ENCODE results near the gene AP3D1.
"Not testable (repeated sequence)": the region's sequence is repeated elsewhere in the genome, so short reads cannot be mapped to it uniquely, and the experiment has no call there.

AP3D1 gene

DNA sequence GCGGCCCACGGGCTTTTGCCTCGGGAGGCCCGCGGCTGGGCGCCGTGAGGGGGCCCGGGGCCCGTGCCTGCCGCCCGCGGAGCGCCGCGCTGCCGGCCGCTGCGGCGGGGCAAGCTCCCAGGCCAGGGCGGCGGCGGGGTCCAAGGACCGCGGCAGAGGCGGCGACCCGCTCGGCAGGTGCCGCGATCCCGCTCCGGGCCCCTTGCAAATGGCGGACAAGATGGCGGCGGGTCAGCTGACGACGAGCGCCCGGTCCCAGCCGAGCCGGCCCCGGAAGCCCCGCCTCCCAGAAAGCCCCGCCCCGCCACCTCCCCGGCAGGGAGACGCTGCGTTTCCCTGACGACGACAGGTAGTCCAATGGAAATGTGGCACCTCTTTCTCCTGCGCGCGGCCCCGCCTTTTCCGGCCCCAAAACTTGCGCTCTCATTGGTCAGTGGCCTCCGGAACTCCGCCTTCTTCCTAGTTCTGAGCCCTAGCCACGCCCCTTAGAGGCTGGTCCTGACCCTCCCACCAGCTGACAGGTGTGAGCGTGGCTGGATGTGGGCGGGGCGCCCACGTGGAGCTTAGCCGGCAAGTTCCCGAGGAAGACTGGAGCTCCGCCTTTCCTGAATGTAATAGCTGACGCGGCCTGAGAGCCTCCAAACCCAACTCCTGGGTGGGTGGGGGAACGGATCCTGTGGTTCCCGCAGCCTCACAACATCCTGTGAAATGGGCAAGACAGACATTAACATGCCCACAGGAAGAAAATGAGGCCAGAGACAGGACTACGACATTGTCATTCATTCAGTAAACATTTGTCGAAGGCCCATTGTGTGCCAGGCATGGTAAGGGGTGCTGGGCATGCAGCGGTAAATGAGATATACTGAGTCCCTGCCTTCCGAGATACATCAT, at the start of gene AP3D1:
TSS of gene AP3D1 (minus strand) at position 228 of the 891 bp plus-strand sequence. CDS start 232 bp downstream, outside the sequence.
- peak; percentile 99 for DNase-seq

DNA sequence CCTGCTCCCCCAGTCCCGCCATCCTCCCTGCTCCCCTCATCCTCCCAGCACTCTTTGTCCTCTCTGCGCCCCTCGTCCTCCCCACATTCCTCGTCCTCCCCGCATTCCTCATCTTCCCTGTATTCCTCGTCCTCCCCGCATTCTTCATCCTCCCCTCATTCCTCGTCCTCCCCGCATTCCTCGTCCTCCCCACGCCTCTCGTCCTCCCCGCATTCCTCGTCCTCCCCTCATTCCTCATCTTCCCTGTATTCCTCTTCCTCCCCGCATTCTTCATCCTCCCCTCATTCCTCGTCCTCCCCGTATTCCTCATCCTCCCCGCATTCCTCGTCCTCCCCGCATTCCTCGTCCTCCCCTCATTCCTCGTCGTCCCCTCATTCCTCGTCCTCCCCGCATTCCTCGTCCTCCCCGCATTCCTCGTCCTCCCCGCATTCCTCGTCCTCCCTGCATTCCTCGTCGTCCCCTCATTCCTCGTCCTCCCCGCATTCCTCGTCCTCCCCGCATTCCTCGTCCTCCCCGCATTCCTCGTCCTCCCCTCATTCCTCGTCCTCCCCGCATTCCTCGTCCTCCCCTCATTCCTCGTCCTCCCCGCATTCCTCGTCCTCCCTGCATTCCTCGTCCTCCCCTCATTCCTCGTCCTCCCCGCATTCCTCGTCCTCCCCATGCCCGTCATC, 49.4 kb upstream of the AP3D1 start:
- not testable (repeated sequence) for DNase-seq

DNA sequence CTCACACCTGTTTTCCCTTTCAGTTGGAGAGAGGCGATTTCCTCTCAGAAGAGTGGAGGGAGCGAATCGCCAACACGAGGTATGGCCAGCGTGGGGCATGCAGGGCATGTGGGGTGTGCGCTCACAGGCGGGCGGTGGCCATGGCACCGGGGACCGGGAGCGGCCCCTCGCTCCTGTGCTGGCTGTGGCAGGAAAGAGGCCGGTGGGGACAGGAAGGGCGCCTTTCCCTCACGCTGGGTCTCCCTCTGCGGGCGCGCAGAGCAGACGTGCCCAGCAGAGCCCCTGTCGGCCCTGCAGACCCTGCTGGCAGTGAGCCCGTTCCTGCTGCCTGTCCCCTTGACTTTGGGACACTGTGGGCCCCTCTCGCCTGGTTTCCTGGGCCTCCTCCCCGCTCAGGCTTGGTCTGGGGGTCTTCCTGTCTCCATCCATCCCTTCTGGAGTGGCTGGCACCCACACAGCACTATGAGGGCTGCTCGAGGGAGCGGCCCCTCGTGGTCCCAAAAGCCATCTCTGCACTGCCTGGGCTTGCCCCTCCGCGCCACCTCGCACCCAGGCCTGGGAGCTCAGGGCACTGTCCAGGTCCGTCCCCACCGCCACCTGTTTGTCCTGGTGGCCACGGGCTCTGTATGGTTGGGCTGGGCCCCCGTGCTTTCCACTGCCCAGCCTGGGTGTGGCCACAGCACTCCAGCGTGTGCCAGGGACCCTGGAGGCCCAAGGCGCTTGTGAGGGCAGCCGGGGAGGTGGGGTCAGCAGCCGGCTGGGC, 48.7 kb upstream of the AP3D1 start:
- no peak for DNase-seq

DNA sequence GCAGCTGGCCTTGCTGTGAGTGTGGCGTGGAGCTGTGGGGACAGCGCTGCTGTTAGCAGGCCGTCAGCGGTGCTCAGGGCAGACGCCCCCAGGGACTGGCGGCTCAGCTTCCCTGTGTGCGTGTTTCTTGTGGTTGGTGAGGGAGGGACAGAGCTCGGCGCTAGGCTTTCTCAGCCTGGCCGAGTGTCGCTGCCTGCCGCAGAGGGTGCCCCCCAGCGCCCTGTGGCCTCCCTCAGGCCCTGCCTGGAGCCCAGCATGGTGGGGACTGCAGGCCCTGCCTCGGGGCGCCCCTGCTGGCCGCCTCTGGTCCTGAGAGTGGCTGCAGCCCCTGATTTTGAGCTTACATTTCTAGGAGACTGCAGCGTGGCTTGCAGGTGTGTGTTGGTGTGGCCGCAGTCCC, 47.8 kb upstream of the AP3D1 start:
- no peak for DNase-seq

DNA sequence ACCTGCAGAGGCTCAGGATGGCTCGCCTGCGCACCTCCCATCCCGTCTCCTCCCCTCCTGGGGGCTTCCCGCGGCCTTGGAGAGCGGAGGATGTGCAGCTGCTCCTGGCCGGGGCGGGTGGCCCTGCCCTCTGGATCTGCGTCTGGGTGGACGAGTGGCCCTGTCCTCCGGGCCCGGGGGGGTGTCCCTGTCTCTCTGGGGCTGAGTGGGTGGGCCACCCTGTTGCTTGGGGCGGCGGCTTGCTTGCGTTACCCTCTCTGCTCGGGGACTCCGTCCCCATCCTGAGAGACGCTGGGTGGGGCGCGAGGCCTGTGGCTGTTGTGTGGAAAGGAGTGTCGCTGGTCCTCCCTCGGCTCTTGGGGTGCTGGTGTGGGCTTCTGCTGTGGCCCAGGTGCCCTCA, 47.0 kb upstream of the AP3D1 start:
- no peak for DNase-seq

DNA sequence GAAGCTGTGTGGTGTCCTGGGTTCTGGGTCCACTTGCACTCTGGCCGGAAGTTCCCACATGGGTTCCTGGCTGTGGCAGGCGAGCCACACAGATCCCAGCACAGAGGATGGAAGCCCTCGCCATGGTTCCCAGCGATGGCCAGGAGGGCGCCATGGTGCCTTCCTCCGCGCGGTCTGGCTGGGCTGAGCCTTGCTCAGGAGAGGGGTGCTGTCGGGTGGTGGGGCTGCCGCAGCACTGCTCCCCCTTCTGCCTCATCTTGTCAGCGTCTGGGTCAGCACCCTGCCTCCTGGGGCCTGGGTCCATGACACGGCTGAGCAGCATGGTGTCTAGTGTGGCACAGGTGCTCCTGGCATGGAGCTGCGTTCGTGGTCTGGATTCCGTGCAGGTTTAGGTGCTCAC, 45.9 kb upstream of the AP3D1 start:
- DNase-seq, result no peak

DNA sequence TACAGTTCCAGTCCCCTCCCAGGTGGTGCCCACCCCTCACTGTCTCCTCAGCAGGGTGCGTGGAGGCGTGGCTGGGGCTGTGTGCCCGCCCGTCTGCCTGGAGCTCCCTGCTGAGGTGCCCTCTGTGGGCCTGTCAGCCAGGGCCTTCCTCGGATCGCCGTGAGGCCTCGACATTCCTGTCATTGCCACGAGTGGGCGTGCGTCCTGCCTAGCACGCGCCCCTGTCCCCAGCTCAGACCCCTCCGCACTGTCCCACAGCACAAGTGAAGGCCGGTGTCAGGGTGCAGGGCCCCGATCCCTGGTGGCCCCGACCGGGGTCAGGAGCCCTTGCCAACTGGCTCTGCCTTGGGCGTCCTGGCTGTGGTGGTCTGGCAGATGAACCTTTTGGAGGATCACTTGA, 44.5 kb upstream of the AP3D1 start:
- no peak for DNase-seq

DNA sequence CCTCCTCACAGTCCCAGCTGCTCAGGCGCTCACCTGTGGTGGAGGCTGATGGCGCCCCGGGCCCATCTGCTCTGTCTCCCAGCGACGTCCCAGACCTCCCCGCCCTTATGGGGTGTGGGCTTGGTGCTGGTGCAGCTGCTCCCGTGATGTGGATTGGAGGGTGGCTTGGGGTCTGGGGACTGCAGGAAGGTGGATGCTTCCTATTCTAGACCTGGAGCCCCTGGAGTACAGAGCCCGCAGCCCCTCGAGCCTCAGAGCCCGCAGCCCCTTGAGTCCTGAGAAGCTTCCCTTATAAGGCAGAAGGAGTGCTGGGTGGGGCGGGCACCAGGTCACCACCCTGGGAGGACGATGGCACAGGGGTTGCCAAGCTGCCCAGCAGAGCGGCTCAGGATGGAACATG, 44.0 kb upstream of the AP3D1 start:
- no peak for DNase-seq

DNA sequence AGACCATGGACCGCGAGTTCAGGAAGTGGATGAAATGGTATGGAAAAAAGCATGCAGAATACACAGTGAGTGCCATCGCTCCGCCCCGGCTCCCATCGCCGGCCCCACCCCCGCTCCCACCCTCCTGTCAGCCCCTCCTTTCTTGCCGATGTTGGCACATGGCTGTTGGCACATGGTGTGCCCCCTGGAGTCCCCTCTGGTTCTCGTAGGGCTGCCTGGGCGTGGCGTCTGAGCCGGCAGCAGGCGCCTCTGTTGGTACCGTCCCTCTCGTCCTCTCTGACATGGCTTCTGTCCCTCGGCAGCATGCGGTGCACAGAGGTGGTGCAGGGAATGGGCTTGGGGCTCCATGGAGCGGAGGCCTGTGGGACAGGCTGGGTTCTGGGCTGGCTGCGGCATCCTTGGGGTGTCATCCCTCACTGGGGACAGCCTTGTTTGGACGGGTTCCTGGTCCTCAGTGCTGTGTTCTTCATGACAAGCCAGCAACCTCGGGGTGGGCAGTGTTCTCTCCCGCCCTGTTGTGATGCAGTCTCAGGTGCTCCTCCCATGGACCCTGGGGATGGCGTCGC, 43.2 kb upstream of the AP3D1 start:
- DNase-seq, result no peak

DNA sequence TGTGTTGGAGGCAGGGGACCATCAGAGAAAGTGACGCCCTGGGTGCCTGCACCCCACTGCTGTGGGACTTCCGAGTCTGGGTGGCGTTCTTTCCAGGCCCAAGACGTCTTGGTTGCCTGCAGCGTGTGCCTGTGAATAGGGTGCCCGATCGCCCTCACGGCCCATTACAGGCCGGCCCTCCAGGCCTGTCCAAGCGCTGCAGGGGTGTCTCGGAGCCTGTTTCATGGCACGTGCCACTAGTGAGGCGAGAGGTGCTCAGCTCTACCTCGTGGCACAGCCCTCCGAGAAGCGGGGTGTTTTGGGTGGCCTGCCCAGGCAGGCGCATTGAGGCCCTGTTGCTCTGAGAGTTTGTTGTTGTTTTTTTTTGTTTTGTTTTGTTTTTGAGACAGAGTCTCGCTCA, 42.4 kb upstream of the AP3D1 start:
- DNase-seq, result no peak

DNA sequence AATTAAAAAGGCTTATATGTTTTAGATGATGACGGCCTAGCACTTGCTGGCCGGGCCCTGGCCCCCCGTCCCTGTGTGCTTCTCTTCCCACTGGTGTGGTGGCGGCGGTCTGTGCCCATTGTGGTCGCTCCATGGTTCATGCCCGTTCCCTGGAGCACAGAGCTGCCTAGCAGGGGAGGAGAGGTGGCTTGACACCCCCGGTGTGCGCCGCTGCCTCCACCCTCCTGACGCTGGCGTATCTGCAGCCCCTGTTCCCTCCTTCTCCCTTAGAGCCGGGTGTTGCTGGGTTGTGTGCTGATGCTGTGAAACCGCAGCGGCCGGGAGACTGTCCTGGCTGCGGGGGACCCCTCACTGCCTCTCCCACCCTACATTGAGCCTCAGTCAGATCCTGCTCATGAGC, 41.5 kb upstream of the AP3D1 start:
- DNase-seq, result no peak

DNA sequence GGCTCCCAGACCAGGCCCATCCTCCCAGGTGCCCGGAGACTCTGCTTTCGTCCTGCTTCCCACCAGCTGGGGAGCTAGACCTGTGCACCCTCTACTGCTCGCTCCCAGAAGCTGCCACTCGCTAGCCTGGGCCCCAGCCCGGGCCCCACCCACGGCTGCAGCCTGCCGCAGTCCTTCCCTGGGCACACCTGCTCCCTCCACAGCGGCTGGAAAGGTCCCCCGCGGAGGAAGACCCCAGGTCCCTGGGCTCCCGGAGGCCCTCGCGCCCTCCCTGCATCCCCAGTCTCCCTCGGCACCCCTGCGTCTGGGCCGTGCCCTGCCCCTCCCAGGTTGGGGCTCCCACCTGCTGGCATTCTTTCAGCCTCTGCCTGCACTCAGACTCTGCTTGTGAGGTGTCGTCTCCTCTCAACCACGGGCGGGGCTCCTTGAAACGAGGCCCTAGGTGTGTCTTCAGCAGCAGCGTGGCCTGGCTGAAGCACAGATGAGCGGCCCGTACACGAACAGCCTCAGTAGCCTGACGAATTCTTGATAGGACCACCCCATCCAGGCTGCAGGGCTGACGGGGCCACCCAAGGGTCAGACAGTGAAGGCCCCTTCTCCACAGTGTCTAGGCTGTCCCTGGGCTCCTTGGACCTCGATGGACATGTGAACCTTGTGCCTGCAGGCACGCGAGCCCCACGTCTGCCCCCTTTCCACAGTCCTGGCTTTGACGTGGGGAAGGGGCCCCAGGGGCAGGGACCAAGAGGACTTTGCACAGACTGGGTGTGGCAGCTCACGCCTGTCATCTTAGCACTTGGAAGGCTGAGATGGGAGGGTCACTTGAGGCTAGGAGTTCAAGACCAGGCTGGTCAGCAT, 40.3 kb upstream of the AP3D1 start:
- DNase-seq, result no peak

DNA sequence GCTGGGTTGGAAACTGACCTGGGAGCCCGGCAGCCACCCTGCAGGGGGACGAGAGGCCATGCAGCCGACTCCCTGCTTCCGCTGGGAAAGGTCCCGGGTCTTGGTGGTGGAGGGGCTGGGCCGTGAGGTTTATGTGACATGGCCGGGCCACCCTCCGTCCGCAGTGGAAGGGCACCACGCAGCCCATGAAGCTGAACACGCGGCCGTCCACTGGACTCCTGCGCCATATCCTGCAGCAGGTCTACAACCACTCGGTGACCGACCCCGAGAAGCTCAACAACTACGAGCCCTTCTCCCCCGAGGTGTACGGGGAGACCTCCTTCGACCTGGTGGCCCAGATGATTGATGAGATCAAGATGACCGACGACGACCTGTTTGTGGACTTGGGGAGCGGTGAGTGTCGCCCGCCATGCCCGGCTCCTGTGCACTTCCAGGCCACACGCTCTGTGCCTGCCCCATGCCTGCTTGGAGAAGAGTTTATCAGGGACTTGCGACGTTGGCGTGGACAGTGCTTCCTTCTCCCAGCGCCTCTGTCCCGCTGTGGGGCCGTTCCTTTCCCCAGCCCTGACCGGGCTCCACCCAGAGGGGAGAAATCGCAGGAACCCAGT, 39.6 kb upstream of the AP3D1 start:
- DNase-seq, result no peak

DNA sequence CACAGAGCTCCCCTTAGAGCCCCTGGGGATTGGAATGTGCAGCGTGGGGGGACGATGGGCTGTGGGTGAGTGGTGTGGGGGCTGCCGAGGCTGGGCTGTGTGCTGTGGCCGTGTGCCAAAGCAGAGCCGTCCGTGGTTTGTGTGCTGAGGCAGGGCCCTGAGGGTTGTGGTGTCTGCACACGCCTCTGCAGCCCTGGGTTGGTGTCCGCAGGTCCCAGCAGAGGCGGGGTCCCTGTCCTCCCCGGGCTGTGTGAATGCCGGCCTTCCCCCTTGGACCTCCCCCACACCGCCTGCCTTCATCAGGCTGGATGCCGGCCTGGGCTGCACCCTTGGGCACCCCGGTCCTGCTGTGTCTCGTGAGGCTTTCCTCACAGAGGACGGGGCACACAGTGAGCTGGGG, 38.5 kb upstream of the AP3D1 start:
- no peak for DNase-seq

DNA sequence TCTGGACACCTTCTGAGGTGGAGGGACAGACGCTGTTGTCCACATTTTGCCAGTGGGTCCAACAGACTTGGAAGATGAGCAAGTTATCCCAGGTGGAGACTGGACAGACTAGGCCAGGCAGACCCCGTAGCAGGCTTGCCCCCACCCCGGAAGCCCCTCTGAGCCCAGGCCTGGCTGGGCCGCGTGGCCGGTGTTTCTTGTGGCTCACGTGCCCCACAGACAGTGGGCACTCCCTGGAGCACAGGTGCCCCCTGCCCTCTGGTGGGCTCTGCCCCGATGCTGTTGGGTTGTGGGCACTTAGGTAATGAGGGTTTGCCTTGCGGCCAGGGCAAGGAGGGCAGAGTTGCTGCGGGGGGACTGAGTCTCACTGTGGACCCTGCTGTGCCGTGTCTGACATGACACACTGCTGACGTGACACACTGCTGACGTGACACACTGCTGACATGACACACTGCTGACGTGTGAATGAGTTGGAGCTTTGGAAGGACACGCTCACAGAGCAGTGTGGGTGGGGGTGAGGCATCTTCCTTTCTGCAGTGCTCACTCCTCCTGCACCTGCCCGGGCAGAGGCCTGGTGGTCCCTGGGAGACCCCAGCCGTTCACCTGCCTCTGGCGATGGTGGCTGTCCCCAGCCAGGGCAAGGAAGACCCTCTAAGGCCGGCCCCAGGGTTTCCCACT, 37.5 kb upstream of the AP3D1 start:
- no peak for DNase-seq

DNA sequence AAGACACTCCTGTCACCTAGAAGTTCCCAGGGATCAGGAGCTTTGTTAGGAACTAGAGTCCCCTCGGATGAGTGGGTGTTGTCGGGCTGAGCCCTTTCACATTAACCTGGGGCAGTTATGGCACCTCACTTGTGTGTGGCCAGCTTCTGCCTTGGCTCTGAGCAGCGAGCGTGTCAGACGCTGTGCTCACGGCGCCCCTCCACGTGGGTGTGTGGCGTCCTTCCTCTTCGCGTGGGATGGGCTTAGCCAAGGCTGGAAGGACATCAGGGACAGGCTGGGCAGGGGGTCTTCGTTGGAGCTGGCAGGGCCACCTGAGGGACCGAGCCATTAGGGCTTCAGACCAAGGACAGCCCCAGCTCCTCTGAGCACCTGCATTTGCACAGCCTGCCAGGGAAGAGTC, 35.8 kb upstream of the AP3D1 start:
- DNase-seq, result no peak

DNA sequence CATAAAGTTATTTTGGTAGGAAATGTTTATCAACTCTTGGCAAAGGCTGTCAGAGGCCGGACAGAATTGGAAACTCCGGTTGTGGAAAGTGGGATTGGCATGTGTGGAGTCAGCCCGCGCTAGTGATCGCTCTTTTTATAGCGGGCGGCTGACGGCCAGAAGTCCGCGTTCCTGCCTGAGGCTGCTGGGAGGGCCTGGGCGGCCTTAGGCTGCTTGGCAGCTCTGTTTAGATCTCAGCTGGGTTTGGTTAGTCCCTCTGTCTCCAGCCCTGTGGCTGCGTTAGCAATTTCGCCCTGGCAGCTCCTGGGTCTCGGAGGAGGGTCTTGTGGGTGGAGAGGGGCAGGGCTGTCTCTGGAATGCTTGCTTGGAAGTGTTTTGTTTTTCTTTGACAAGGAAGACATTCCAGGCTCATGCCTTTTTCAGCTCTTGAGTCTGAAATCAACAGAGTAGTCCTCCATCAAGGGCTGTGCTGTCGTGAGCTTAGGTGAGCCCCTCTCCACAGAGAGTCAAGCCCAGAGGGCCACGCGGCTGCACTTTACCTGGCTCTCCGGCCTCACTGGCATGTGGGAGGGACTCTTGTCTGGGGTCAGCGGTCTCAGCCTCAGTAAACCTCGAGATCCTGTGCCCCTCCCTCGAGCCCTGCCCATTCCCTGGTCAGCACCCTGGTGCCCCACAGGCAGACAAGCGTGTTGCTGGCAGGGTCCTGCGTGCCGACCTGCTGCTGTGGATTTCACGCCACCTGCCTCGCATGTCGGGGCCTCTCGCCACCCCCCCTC, 34.9 kb upstream of the AP3D1 start:
- DNase-seq, result no peak

DNA sequence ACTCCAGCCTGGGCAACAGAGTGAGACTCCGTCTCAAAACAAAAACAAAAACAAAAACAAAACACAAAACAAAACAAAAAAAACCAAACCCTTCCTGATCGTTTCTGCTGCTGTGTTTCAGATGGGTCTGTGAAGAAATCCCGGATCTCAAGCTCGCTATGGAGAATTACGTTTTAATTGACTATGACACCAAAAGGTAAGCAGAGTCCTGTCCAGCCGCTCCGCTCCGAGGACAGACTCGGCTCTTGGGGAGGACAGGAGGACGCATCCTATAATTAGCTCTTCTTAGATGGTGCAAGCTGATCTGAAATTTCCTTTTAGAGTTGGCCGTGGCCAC, 34.3 kb upstream of the AP3D1 start:
- DNase-seq, result no peak

DNA sequence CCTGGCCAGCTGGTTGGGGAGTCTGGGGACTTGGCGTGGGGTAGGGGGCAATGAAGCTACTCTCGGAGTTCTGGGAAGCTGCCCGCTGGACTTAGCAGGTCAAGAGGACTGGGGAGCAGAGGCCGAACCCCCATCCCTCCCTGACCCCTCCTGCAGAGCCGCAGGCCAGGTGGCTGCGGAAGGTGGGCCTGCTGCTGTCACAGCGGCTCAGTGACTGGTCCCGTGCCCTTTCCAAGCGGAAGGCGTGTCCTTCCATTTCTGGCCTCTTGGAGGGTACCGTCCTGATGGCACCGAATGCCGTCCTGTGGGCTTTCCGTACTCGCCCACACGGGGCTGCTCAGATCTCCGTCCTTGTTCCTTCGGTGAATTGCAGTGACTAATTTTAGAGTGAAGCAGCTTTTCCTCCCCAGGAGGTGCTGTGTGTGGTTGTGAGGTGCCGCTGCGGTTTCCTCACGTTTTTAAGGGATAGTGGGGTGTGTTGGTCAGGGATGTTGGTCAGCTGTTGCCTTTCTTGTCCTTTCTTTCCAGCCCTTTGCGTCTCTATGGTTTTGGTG, 33.1 kb upstream of the AP3D1 start:
- no peak for DNase-seq

DNA sequence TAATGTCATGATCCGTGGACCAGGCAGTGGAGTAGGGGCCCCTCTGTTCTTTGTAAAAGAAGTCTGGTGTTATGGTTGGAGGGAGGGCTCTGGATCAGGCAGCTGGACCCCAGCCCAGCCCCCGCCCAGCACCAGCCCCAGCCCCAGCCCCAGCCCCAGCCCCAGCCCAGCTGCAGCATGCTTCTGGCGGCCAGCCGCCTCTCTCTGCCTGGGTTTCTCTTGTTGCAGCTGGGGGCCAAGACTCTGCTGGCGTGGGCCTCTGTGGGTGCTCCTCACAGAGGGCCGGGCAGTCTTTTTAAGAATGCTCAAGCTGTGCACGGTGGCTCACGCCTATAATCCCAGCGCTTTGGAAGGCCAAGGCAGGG, 30.2 kb upstream of the AP3D1 start:
- no peak for DNase-seq

Data from NCI-H2029 (cell line).